Measurements from ENCODE around the gene MRPL51.
A peak's percentile ranks its signal among the peaks of the same experiment; 100 is the strongest.

The MRPL51 gene

GRCh38 chr12:6534945-6535696 lies 42.1 kb upstream of the MRPL51 start:
- no peak for TF ChIP-seq CTCF (conservative IDR thresholded peaks at IDR 0.05; ENCODE audit: control insufficient read depth, insufficient read depth, low read depth, low read length)
- peak; percentile 82 for DNase-seq (ENCODE audit: low read depth)
- H3K4me3 ChIP-seq (ENCODE audit: control insufficient read depth, low read depth, low read length), result peak overlapping the region; percentile 96

- peak overlapping the region; percentile 96 for H3K4me3 ChIP-seq (ENCODE audit: control insufficient read depth, low read depth, low read length)
- no peak for DNase-seq (ENCODE audit: low read depth)
- no peak for TF ChIP-seq CTCF (conservative IDR thresholded peaks at IDR 0.05; ENCODE audit: control insufficient read depth, insufficient read depth, low read depth, low read length)
Measured at GRCh38 chr12:6534695-6534944, 41.6 kb upstream of the MRPL51 start.

GRCh38 chr12:6533923-6534694 lies 41.0 kb upstream of the MRPL51 start, which contains the start of gene GAPDH:
Gene GAPDH, plus strand, starts transcription at chr12:6534517. Its CDS starts 316 bp downstream, at chr12:6534833.
- peak; percentile 95 for DNase-seq (ENCODE audit: low read depth)
- TF ChIP-seq CTCF (conservative IDR thresholded peaks at IDR 0.05; ENCODE audit: control insufficient read depth, insufficient read depth, low read depth, low read length), result no peak

GRCh38 chr12:6533653-6533922 lies 40.5 kb upstream of the MRPL51 start:
- H3K4me3 ChIP-seq (ENCODE audit: control insufficient read depth, low read depth, low read length), result peak overlapping the region; percentile 96
- TF ChIP-seq CTCF (conservative IDR thresholded peaks at IDR 0.05; ENCODE audit: control insufficient read depth, insufficient read depth, low read depth, low read length), result no peak
- no peak for DNase-seq (ENCODE audit: low read depth)

More at GRCh38 chr12:6533923-6534694, 41.0 kb upstream of the MRPL51 start, which contains the start of gene GAPDH:
- peak within 1 kb of the TSS; percentile 96 for H3K4me3 ChIP-seq (ENCODE audit: control insufficient read depth, low read depth, low read length)

GRCh38 chr12:6532927-6533652 lies 40.0 kb upstream of the MRPL51 start:
- DNase-seq (ENCODE audit: low read depth), result peak; percentile 53
- peak overlapping the region; percentile 96 for H3K4me3 ChIP-seq (ENCODE audit: control insufficient read depth, low read depth, low read length)
- no peak for TF ChIP-seq CTCF (conservative IDR thresholded peaks at IDR 0.05; ENCODE audit: control insufficient read depth, insufficient read depth, low read depth, low read length)

GRCh38 chr12:6532051-6532926 lies 39.2 kb upstream of the MRPL51 start:
- DNase-seq (ENCODE audit: low read depth), result peak; percentile 99
- TF ChIP-seq CTCF (conservative IDR thresholded peaks at IDR 0.05; ENCODE audit: control insufficient read depth, insufficient read depth, low read depth, low read length), result no peak
- H3K4me3 ChIP-seq (ENCODE audit: control insufficient read depth, low read depth, low read length), result peak overlapping the region; percentile 96

All from fibroblast of mammary gland (primary cell).